Measurements from ENCODE around the gene NME1. TPM values are rescaled to one million over a fixed set of nuclear protein-coding genes. Genes with fewer than 3 reads are reported as not detected.

The NME1 gene
- total RNA-seq, 1 experiment from 2014 or later: 238 TPM

- TF ChIP-seq CTCF (IDR thresholded peaks at IDR 0.05): no peak
- TF ChIP-seq CREB1 (CRISPR knock-in tag; IDR thresholded peaks at IDR 0.05): no peak
- no peak for TF ChIP-seq GTF2I (CRISPR knock-in tag; conservative IDR thresholded peaks at IDR 0.05)
Measured at GRCh38 chr17:51149163-51149562, 4.2 kb upstream of the NME1 start (continued).

- H3K36me3 Mint-ChIP-seq: peaks cover 6% of the 10 kb centered on the region
- no peak for ATAC-seq
- no peak for DNase-seq (ENCODE audit: low spot score)
- CTCF ChIA-PET: no interaction called here
- POLR2A ChIA-PET: no interaction called here
- H3K4me3 Mint-ChIP-seq: no peak overlapping the region
- no peaks in the 10 kb centered on the region for H3K4me1 Mint-ChIP-seq
- 0 out of 2 replicates have a peak, but pooled peaks cover 3% of the 10 kb centered on the region for H3K9me3 Mint-ChIP-seq
- H3K27ac Mint-ChIP-seq: no peak overlapping the region; the same call in 1 of the 2 replicates
- TF ChIP-seq ESRRA (CRISPR knock-in tag; IDR thresholded peaks at IDR 0.05; ENCODE audit: borderline replicate concordance) (no peak), NFE2L1 (CRISPR knock-in tag; IDR thresholded peaks at IDR 0.05) (no peak), CBFB (CRISPR knock-in tag; IDR thresholded peaks at IDR 0.05; ENCODE audit: low read depth) (no peak)
- no peaks in the 10 kb centered on the region; the same call in 1 of the 2 replicates for H3K27me3 Mint-ChIP-seq (ENCODE audit: low read depth)
Measured at GRCh38 chr17:51150932-51151331, 2.4 kb upstream of the NME1 start.

- H3K9me3 Mint-ChIP-seq: 0 out of 2 replicates have a peak, but pooled peaks cover 3% of the 10 kb centered on the region
- no peak overlapping the region for H3K4me3 Mint-ChIP-seq
- no peaks in the 10 kb centered on the region for H3K27me3 Mint-ChIP-seq (ENCODE audit: low read depth)
- POLR2A ChIA-PET: interaction anchor here (0.8 to 1.9 kb wide), 5 partner anchors 13 to 196 kb away, joined by 3 to 15 read pairs (median 4); partner anchors contain the start of genes NME2 and SPAG9
- H3K27ac Mint-ChIP-seq: no peak overlapping the region
- H3K36me3 Mint-ChIP-seq: peaks cover 23% of the 10 kb centered on the region
- H3K4me1 Mint-ChIP-seq: no peaks in the 10 kb centered on the region
- CTCF ChIA-PET: interaction anchor here (0.7 to 2.0 kb wide), 16 partner anchors 13 to 368 kb away, joined by 3 to 23 read pairs (median 4); partner anchors contain the start of genes NME2 and SPAG9
- no peak for ATAC-seq
- no peak for DNase-seq (ENCODE audit: low spot score)
- TF ChIP-seq KAT7 (CRISPR knock-in tag; IDR thresholded peaks at IDR 0.05; ENCODE audit: borderline replicate concordance): no peak
- TF ChIP-seq, protein P1, sequence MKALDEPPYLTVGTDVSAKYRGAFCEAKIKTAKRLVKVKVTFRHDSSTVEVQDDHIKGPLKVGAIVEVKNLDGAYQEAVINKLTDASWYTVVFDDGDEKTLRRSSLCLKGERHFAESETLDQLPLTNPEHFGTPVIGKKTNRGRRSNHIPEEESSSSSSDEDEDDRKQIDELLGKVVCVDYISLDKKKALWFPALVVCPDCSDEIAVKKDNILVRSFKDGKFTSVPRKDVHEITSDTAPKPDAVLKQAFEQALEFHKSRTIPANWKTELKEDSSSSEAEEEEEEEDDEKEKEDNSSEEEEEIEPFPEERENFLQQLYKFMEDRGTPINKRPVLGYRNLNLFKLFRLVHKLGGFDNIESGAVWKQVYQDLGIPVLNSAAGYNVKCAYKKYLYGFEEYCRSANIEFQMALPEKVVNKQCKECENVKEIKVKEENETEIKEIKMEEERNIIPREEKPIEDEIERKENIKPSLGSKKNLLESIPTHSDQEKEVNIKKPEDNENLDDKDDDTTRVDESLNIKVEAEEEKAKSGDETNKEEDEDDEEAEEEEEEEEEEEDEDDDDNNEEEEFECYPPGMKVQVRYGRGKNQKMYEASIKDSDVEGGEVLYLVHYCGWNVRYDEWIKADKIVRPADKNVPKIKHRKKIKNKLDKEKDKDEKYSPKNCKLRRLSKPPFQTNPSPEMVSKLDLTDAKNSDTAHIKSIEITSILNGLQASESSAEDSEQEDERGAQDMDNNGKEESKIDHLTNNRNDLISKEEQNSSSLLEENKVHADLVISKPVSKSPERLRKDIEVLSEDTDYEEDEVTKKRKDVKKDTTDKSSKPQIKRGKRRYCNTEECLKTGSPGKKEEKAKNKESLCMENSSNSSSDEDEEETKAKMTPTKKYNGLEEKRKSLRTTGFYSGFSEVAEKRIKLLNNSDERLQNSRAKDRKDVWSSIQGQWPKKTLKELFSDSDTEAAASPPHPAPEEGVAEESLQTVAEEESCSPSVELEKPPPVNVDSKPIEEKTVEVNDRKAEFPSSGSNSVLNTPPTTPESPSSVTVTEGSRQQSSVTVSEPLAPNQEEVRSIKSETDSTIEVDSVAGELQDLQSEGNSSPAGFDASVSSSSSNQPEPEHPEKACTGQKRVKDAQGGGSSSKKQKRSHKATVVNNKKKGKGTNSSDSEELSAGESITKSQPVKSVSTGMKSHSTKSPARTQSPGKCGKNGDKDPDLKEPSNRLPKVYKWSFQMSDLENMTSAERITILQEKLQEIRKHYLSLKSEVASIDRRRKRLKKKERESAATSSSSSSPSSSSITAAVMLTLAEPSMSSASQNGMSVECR (CRISPR knock-in tag; IDR thresholded peaks at IDR 0.05; ENCODE audit: borderline replicate concordance): no peak
Measured at GRCh38 chr17:51152766-51153209, 571 bp upstream of the NME1 start.

DNA sequence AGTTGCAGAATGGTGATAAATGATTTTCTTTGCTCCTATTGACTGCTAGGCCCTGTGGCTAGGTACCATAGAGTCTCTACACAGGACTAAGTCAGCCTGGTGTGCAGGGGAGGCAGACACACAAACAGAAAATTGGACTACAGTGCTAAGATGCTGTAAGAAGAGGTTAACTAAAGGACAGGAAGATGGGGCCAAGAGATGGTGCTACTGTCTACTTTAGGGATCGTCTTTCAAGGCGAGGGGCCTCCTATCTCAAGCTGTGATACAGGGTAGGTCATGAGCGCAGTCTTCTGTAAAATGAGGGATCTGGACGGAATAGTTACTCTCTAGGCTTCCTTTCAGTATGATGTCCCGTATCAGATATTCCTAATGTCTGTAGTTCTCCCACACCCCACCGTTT lies 817 bp downstream of the NME1 start:
- 0 out of 2 replicates have a peak, but pooled peaks cover 3% of the 10 kb centered on the region for H3K9me3 Mint-ChIP-seq
- DNase-seq (ENCODE audit: low spot score) (no peak), ATAC-seq (no peak)
- TF ChIP-seq NR3C1 (CRISPR knock-in tag; conservative IDR thresholded peaks at IDR 0.05; ENCODE audit: low read depth) (no peak), E2F1 (CRISPR knock-in tag; IDR thresholded peaks at IDR 0.05) (no peak), ZNF232 (CRISPR knock-in tag; IDR thresholded peaks at IDR 0.05) (no peak), USF1 (CRISPR knock-in tag; IDR thresholded peaks at IDR 0.05) (no peak), RORB (CRISPR knock-in tag; IDR thresholded peaks at IDR 0.05) (no peak)
- H3K36me3 Mint-ChIP-seq: peaks cover 35% of the 10 kb centered on the region
- H3K4me1 Mint-ChIP-seq: no peaks in the 10 kb centered on the region
- H3K27ac Mint-ChIP-seq: no peak overlapping the region
- CTCF ChIA-PET: interaction anchor here (1.0 to 1.6 kb wide), 3 partner anchors 12 to 369 kb away, joined by 3 to 17 read pairs (median 5); partner anchors contain the start of gene NME2
- POLR2A ChIA-PET: interaction anchor here (1.9 kb wide), 1 partner anchor 12 kb away, joined by 15 read pairs; the partner anchor contains the start of gene NME2
- H3K4me3 Mint-ChIP-seq: no peak overlapping the region
- H3K27me3 Mint-ChIP-seq (ENCODE audit: low read depth): no peaks in the 10 kb centered on the region

Data from WTC11 (cell line).